Ovary (tissue), 9 donors: ENCODE data around the gene OGT. TPM values are rescaled to one million over a fixed set of nuclear protein-coding genes. Genes with fewer than 3 reads are reported as not detected.

Source experiments
- DNase-seq, 5 donors: peaks; one replicate each; pipeline ENCODE4 v3.0.0-alpha.2; 2019 to 2020
- H3K27ac ChIP-seq, 2 donors: fragments of 200-600 bp; one replicate each; pipeline versions ENCODE4 v1.5.1 to v1.8.0; 2019 to 2022
- H3K27me3 ChIP-seq: fragments of 200-600 bp; one replicate; pipeline ENCODE4 v1.8.0; 2022
- H3K36me3 ChIP-seq: fragments of 200-600 bp; sonication (generic); one replicate; pipeline ENCODE4 v1.5.1; 2019
- H3K4me1 ChIP-seq: one replicate; pipeline ENCODE4 v1.8.1; 2013; ENCODE audit warnings: mild to moderate bottlenecking, moderate library complexity; ENCODE audit not compliant: insufficient read depth
- H3K4me3 ChIP-seq: fragments of 200-600 bp; sonication (generic); one replicate; pipeline ENCODE4 v1.5.1; 2017
- H3K9me3 ChIP-seq, 2 donors: fragments of 200-600 bp in 1 of 2; sonication (generic) in 1 of 2; one replicate each; pipeline versions ENCODE4 v1.5.1 to v1.8.1; 2013 to 2019; ENCODE audit warnings: mild to moderate bottlenecking in 1 of 2, moderate library complexity in 1 of 2
- EP300 ChIP-seq: sonication (generic); formaldehyde crosslinking; IDR thresholded peaks from one replicate; pipeline ENCODE4 v1.6.1; 2017; ENCODE audit warnings: antibody characterized with exemption
- POLR2A ChIP-seq: fragments of 450-650 bp; IDR thresholded peaks from one replicate; pipeline ENCODE4 v1.6.1; 2017; ENCODE audit warnings: antibody characterized with exemption, mild to moderate bottlenecking, moderate library complexity
- WGBS, 3 donors: extraction: QIAGEN DNeasy Blood & Tissue Kit in 1 of 3; methylation state at CpG; one replicate each; pipeline versions ENCODE4 v1.1.5 to v1.1.7; 2013 to 2017; 5-methylcytosine and 5-hydroxymethylcytosine counted together
- intact Hi-C, 4 donors: fragments of 100-400 bp; cut with DNase I; formaldehyde crosslinking; loops; one replicate each; pipeline versions ENCODE4 v1.11.0 to v1.15.1; 2022 to 2023
- polyA plus RNA-seq, 2 donors: library from polyadenylated mRNA; stranded (reverse); fragments of 200-250 nt in 1 of 2; fragments of 350-450 nt in 1 of 2; fragmentation: Illumina TruSeq in 1 of 2; extraction: RNeasy Lipid Tissue Mini Kit (QIAGEN cat#74804) in 1 of 2; gene quantifications; one replicate each; pipeline ENCODE4 v1.2.3, GENCODE V29; 2013 to 2014
- total RNA-seq, 7 donors: library from RNA; depleted of rRNA in 2 of 7; stranded (reverse); fragments of >200 nt in 2 of 7; fragmentation: NEBNext Ultra II Directional in 3 of 7; extraction: Animal tissue kit (Norgen Biotek cat#: 25700) in 3 of 7; gene quantifications; one replicate each; pipeline versions ENCODE4 v1.1.0 to v1.2.4, GENCODE V29; 2016 to 2023
- TF ChIP-seq, protein P1 (sequence below), 3 donors: fragments of 450-650 bp in 2 of 3; fragments of 200-600 bp in 1 of 3; IDR thresholded peaks; one replicate each; pipeline versions ENCODE4 v1.5.1 to v1.8.0; 2016 to 2022; ENCODE audit warnings: antibody characterized with exemption in 3 of 3, mild to moderate bottlenecking in 1 of 3
- donor health status: DM: no; HTN: no; CAD: no; lungs with moderate emphysema.
- donor health status: DM: no; HTN: no; CAD: no.
- donor health status: Bipolar disorder and iron deficiency.
- donor health status: DM: yes; HTN: yes; CAD: no.
- donor health status: DM: no; HTN: no; CAD: no.
- donor health status: DM: yes; HTN: yes; CAD: no.

OGT gene
- total and polyA plus RNA-seq, 9 donors = 44.5 to 201 (median 109) TPM

GRCh38 chrX:71578253-71579135 is 45.6 kb downstream of the OGT start, which contains the start of gene GCNA:
TSS of gene GCNA (plus strand) at chrX:71578437. CDS start at chrX:71580822, 2,385 bp downstream.
- TF ChIP-seq POLR2A (no peak), EP300 (no peak)
- TF ChIP-seq, protein P1, sequence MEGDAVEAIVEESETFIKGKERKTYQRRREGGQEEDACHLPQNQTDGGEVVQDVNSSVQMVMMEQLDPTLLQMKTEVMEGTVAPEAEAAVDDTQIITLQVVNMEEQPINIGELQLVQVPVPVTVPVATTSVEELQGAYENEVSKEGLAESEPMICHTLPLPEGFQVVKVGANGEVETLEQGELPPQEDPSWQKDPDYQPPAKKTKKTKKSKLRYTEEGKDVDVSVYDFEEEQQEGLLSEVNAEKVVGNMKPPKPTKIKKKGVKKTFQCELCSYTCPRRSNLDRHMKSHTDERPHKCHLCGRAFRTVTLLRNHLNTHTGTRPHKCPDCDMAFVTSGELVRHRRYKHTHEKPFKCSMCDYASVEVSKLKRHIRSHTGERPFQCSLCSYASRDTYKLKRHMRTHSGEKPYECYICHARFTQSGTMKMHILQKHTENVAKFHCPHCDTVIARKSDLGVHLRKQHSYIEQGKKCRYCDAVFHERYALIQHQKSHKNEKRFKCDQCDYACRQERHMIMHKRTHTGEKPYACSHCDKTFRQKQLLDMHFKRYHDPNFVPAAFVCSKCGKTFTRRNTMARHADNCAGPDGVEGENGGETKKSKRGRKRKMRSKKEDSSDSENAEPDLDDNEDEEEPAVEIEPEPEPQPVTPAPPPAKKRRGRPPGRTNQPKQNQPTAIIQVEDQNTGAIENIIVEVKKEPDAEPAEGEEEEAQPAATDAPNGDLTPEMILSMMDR (IDR thresholded peaks at IDR 0.05) = no peak
- intact Hi-C loops = loop anchor here in 1 of 4 donors (10.0 kb wide), 1 partner anchor 184 kb away; no protein-coding TSS in a partner anchor
- Histone ChIP-seq H3K4me1 (no peaks in the 10 kb centered on the region), H3K4me3 (no peak within 1 kb of the TSS), H3K9me3 (no peaks in the 10 kb centered on the region), H3K27me3 (no peaks in the 10 kb centered on the region), H3K36me3 (no peaks in the 10 kb centered on the region), H3K27ac (no peak within 1 kb of the TSS)
- 93 to 94% (median 93%) methylated on average over 48 of the region's 48 CpGs for WGBS, 3 donors
- no peak for DNase-seq

- Histone ChIP-seq H3K4me1 (no peaks in the 10 kb centered on the region), H3K27ac (no peak overlapping the region), H3K4me3 (no peak overlapping the region), H3K27me3 (no peaks in the 10 kb centered on the region), H3K36me3 (no peaks in the 10 kb centered on the region), H3K9me3 (no peaks in the 10 kb centered on the region)
- TF ChIP-seq EP300 (no peak), POLR2A (no peak)
- TF ChIP-seq, protein P1 (IDR thresholded peaks at IDR 0.05) = no peak
- intact Hi-C loops = loop anchor here in 1 of 4 donors (10.0 kb wide), 1 partner anchor 185 kb away; no protein-coding TSS in a partner anchor
- 90 to 91% (median 90%) methylated on average over 26 of the region's 26 CpGs for WGBS, 3 donors
- DNase-seq = no peak
Observed at GRCh38 chrX:71579136-71579989, 46.5 kb downstream of the OGT start.

- H3K4me3 ChIP-seq = no peak overlapping the region
- no peak for DNase-seq
- H3K36me3 ChIP-seq = no peaks in the 10 kb centered on the region
- intact Hi-C loops = loop anchor here in 1 of 4 donors (10.0 kb wide), 1 partner anchor 185 kb away; no protein-coding TSS in a partner anchor
- H3K4me1 ChIP-seq = no peaks in the 10 kb centered on the region
- H3K27me3 ChIP-seq = no peaks in the 10 kb centered on the region
- H3K27ac ChIP-seq = no peak overlapping the region
- no peaks in the 10 kb centered on the region for H3K9me3 ChIP-seq
- TF ChIP-seq POLR2A (no peak), EP300 (no peak)
- TF ChIP-seq, protein P1 (IDR thresholded peaks at IDR 0.05) = no peak
- 75 to 80% (median 79%) methylated on average over 7 of the region's 7 CpGs for WGBS, 3 donors
Observed at GRCh38 chrX:71579990-71580380, 47.1 kb downstream of the OGT start.

DNA sequence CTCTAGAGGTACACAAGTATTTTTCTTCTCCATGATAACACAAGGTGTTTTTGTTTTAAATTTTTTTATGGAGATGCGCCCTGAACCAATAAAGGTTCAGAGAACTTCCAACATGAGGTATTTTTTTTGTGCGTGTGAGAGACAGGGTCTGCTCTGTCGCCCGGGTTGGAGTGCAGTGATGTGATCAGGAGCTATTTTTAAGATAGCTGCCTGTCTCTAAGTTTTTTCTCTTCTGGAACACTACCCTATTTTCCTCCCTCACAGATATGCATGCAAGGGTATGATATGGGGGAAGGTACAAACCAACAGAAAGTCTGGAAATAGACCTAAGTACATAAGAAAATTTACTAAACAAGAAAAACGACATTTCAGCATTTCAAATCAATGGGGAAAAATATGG is 48.3 kb downstream of the OGT start:
- no peak for DNase-seq
- no peak overlapping the region for H3K27ac ChIP-seq
- WGBS, 3 donors = 64 to 67% (median 66%) methylated on average over 5 of the region's 5 CpGs
- no peaks in the 10 kb centered on the region for H3K4me1 ChIP-seq
- TF ChIP-seq POLR2A (no peak), EP300 (no peak)
- TF ChIP-seq, protein P1 (IDR thresholded peaks at IDR 0.05) = no peak
- intact Hi-C loops = no loop called here
- H3K9me3 ChIP-seq = no peaks in the 10 kb centered on the region
- no peak overlapping the region for H3K4me3 ChIP-seq
- H3K36me3 ChIP-seq = no peaks in the 10 kb centered on the region
- H3K27me3 ChIP-seq = no peaks in the 10 kb centered on the region
